Astrocyte (in vitro differentiated cells and primary cell): Measurements from ENCODE around the gene CHAF1B.

ENCODE experiments used
- CTCF ChIP-seq: IDR thresholded peaks from 2 replicates; pipeline ENCODE4 v1.5.1; 2011; ENCODE audit warnings: low read depth, mild to moderate bottlenecking, inconsistent platforms, low read length, moderate library complexity; ENCODE audit not compliant: insufficient read depth
- EZH2 ChIP-seq: IDR thresholded peaks from 2 replicates; pipeline ENCODE4 v1.6.1; 2012; ENCODE audit warnings: mild to moderate bottlenecking, low read length, inconsistent platforms; ENCODE audit not compliant: insufficient read depth

GRCh38 chr21:36464590-36464989 is 79.4 kb downstream of the CHAF1B start:
- TF ChIP-seq EZH2, result no peak
- TF ChIP-seq CTCF, result no peak
